Stimulated activated CD8-positive, alpha-beta memory T cell treated with anti-CD3 and anti-CD28 coated beads, Interleukin-7, amount 100 ng/mL, for 1 hour (primary cell): Measurements from ENCODE around the gene SCPEP1.
"Not testable (repeated sequence)": the region's sequence is repeated elsewhere in the genome, so short reads cannot be mapped to it uniquely, and the experiment has no call there.

ENCODE experiments used
- DNase-seq, 2 donors: peaks; one replicate each; pipeline ENCODE4 v3.0.0-alpha.2; 2020; ENCODE audit warnings: low read depth in 2 of 2

Gene SCPEP1

GRCh38 chr17:56977673-56978395 is at the start of gene SCPEP1:
TSS of gene SCPEP1 (plus strand) at chr17:56978131. CDS start at chr17:56978160, 29 bp downstream.
- DNase-seq = peak; percentile 60 to 65

- DNase-seq = no peak
Observed at GRCh38 chr17:56928586-56928985, 49.3 kb upstream of the SCPEP1 start.

GRCh38 chr17:56929362-56929969 is 48.5 kb upstream of the SCPEP1 start:
- no peak for DNase-seq

GRCh38 chr17:56930739-56931337 is 47.1 kb upstream of the SCPEP1 start:
- no peak for DNase-seq

- DNase-seq = no peak
Observed at GRCh38 chr17:56933151-56933745, 44.7 kb upstream of the SCPEP1 start.

- no peak for DNase-seq
Observed at GRCh38 chr17:56933868-56934267, 44.1 kb upstream of the SCPEP1 start.

- DNase-seq = no peak
Observed at GRCh38 chr17:56934280-56934679, 43.7 kb upstream of the SCPEP1 start.

- DNase-seq = no peak
Observed at GRCh38 chr17:56935461-56935860, 42.5 kb upstream of the SCPEP1 start.

GRCh38 chr17:56936697-56937322 is 41.1 kb upstream of the SCPEP1 start:
- DNase-seq = no peak

- DNase-seq = no peak
Observed at GRCh38 chr17:56937687-56938086, 40.2 kb upstream of the SCPEP1 start.

- not testable (repeated sequence) for DNase-seq
Observed at GRCh38 chr17:56938206-56938605, 39.7 kb upstream of the SCPEP1 start.

- no peak for DNase-seq
Observed at GRCh38 chr17:56939869-56940484, 38.0 kb upstream of the SCPEP1 start.

GRCh38 chr17:56943505-56944125 is 34.3 kb upstream of the SCPEP1 start:
- DNase-seq = no peak

- DNase-seq = no peak
Observed at GRCh38 chr17:56945938-56946505, 31.9 kb upstream of the SCPEP1 start.

GRCh38 chr17:56947741-56948140 is 30.2 kb upstream of the SCPEP1 start:
- DNase-seq = no peak

- DNase-seq = no peak
Observed at GRCh38 chr17:56948491-56948890, 29.4 kb upstream of the SCPEP1 start.

GRCh38 chr17:56949595-56949994 is 28.3 kb upstream of the SCPEP1 start:
- no peak for DNase-seq

- DNase-seq = no peak
Observed at GRCh38 chr17:56956992-56957391, 20.9 kb upstream of the SCPEP1 start.

- DNase-seq = peak; percentile 89 to 94
Observed at GRCh38 chr17:56960596-56961538, 17.1 kb upstream of the SCPEP1 start, which contains the start of gene COIL. TSS of gene COIL (minus strand) at chr17:56961050. CDS start at chr17:56961019, 31 bp downstream.

- not testable (repeated sequence) for DNase-seq
Observed at GRCh38 chr17:56965241-56965640, 12.7 kb upstream of the SCPEP1 start.
